HG03108 (cell line): ENCODE results near the gene ZNF837.
A peak's percentile ranks its signal among the peaks of the same experiment; 100 is the strongest.

Source experiments
- ATAC-seq: cut with Tn5 transposase; IDR thresholded peaks from one replicate; pipeline ENCODE4 v1.9.1; 2021; ENCODE audit warnings: moderate library complexity; ENCODE audit not compliant: unreplicated experiment

Gene ZNF837

DNA sequence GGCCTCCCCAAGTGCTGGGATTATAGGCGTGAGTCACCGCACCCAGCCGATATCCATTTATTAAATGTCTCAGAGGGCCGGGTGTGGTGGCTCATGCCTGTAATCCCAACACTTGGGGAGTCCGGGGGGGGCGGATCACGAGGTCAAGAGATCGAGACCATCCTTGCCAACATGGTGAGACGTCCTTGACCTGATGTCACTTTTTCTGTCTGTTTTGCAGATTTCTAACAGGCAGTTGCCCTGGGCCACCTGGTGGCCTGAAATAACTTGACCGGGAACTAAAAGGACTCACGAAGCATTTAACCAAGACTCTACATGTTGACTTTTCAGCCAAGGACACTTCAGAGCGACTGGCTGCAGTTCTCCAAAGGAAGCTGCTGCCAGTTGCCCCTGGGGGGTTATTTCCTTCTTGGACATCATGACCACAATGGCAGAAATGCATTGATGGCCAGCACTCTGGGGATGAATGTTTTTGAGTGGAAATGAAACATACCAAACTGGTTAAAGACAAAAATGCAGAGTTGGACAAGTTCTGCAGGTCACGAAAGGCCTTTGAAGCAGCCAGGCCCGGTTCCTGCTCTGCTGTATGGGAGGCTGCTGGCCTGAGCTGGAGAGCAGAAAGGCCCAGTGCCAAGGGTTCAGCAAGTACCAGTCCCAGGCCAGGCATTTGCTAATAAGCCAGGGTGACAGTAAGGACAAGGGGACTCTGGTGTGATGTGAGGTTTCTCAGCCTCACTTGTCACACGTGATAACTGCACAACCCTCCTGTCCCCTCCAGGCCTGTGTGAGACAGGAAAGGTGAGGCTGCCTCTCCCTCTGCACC, 8.3 kb downstream of the ZNF837 start:
- ATAC-seq, result no peak

DNA sequence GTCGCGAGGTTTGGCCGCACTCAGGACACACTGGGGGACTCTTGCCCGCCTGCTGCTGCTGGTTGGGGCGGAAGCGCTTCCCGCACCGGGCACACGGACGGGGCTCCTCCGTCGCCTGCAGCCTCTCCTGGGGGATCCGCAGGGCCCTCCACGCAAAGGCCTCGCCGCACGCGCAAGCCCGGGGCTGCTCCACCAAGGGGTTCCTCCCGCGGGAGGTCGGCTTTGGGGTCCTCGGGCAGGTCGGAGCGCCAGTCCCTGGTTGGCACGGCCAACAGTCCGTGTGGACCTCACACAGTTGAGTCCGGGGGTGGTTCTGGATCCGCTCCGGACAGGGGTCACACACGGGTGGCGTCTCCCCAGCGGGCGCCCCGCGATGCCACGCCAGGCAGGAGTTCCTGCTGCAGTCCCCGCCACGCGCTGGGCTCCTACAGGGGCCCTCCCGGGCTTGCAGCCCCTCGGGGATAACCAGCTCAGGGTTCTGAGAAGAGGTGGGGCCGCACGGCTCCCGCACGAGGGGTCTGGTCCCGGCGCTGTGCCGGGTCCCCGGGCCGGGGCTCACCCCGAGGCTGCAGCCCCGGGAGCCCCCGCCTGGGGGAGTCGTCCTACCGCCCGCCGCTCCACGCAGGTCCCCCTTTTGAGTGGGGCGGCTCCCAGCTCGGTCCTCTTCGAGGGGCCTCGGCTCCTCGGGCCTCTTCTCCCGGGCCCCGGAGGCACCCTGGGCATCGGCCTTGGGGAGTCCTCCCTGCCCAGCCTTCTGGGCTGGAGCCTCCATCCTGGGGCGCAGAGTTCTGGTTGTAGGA, 12.1 kb downstream of the ZNF837 start:
- no peak for ATAC-seq

DNA sequence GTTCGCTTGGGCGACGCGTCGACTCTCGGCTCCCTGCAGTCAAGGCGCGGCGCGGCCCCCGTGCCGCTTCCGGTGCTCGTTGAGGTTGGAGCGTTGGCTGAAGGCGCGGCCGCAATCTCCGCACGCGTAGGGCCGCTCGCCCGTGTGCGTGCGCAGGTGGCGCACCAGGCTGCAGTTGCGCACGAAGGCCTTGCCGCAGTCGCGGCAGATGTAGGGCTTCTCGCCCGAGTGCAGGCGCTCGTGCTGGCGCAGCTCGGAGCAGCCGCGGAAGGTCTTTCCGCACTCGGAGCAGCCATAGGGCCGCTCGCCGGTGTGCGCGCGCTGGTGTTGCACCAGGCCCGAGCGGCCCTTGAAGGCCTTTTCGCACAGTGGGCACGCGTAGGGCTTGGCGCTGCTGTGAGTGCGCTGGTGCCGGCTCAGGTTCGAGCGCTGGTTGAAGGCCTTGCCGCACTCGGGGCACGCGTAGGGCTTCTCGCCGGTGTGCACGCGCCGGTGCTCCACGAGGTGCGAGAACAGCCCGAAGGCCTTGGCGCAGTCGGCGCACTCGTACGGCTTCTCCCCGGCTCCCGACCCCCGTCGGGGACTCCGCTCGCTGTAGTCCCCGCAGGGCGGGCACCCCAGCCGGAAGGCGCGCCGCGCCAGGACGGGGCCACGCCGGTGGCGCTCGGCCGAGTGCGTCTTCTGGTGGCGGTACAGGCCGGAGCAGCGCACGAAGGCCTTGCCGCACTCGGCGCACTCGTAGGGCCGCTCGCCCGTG, 13.0 kb downstream of the ZNF837 start:
- no peak for ATAC-seq

DNA sequence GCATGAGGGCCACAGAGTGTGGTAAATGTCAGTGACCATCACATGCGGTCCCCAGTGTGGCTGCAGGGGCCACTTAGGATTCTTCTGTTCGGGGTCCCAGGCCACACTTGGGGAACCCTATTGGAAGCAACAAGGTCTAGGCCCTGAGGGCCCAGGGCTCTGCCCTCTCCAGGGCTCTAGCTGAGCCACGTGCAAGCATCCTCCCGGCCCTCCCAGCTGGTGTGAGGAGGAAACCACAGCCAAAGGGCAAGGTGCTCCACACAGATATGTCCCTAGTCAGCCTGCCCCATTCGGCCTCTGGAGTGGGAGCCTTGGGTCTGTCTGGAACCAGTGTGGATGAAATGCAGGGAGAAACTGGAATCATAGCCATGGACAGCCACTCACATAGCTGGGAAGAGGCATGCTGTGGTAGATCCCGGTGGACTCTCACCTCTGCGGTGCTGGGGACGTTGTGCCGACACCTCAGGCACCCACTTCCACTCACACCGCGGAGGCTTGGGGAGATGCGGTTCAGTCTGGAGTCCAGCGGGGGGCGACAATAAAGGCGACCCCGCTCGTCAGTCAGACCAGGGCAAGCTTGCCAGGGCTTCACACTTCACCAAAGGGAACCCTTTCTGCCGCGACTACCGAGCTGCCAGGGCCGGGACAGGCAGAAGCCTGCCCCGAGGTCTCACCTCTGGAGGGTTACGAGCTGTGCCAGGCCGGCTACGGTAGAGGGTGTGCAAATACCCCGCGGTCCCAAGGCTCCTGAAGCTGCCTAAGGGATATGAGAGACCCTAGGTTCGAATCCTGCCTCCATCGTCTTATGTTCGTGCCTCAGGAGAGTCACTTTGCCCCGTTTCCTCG, 14.0 kb downstream of the ZNF837 start:
- no peak for ATAC-seq

DNA sequence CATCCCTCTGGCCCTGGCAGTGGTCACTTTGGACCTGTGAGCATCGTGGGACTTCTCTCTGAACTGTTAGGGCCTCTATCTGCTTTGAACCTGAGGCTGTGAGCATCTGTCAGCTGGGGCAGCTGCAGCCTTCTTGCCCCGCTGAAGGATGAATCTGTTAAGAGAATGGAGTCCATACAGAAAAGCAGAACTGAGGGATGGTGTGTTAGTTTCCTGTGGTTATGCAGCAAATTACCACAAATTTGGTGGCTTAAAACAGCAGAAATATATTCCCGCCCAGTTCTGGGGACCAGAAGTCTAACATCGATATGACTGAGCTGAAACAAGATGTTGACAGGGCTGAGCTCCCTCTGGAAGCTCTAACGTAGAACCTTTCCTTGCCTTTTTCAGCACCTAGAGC, 16.7 kb downstream of the ZNF837 start:
- no peak for ATAC-seq

DNA sequence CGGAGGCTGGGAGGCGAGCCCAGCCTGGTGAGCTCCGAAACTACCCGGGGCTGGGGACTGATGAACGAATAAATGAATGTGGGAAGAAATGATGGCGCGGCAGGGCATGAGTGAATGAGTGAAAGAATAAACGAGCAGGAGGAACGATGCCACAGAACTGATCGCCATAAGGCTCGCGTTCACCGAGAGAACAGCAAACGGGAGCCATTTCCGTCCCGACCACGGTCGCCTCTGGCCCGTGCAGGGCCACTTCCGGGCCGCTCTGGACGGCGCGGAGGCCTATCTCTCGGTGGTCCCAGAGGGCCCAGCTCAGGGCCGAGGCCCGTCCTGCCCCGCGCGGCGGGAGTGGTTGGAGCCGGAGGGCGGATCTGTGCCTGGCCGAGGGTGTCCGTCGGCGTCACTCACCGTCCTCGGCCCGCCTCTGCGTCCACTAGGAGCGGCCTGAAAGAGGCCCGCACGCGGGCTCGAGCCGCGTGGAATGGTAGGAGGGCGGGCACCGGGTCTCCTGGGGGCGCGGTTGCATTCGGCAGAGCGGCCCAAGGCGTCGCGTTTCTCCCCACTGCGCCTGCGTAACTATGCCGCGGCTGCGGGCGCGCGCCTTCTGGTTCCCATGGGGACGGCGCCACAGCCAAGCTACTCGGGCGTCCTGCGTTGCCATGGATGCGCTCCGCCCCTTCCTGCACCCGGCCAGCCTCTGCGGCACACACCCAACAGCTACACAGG, 18.4 kb downstream of the ZNF837 start, which contains the start of gene ZNF497:
ZNF497 (minus strand) TSS at position 480 of the 723 bp plus-strand sequence. CDS start 5,116 bp downstream, outside the sequence.
- peak; percentile 85 for ATAC-seq

DNA sequence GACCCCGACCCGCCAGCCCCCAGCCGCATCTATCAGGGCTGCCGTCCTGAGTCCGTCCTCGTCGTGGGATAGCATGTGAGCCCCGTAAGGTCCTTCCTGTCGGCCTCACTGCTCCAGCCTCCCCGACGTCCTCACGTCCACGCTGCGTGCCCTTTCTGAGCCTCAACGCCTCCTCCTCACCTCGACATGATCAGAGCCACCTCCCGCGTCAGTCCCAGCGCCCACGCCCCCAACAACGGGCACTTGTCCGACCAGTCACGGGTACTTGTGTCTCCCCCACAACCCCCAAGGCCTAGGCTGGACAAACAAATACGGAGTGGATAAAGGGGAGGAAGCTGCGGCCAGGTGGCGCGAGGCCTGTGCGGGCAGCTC, 18.9 kb downstream of the ZNF837 start:
- peak; percentile 7 for ATAC-seq

DNA sequence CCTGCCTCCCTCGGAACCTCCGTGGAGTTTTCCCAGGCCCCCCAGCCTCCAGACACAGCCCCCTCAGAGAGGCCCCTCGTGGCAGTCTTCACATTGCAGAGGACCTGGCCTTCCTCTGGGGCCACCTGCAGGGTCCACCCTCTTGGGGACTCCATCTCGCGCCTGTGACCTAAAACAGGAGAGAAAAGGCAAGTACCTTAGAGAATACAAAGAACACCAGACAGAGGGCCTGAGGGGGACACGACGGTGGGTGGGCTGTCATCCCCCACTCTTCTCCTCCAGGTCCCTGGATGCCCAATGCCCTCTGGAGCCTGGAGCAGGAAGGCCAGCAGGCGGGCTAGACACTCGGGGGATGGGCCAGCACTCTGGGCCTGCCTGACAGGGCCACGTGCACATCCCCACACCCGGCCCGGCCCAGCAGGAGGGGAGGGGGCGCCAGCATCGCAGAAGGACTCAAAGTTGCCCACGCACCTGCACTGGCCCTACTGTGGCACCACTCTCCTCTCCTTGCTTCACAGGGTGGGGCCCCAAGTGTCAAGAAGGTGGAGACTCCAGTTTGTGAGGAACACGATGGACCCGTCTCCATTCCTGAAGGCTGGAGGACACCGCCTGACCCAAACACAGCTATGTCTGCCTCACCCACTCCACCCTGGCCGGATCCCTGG, 23.2 kb downstream of the ZNF837 start:
- no peak for ATAC-seq

DNA sequence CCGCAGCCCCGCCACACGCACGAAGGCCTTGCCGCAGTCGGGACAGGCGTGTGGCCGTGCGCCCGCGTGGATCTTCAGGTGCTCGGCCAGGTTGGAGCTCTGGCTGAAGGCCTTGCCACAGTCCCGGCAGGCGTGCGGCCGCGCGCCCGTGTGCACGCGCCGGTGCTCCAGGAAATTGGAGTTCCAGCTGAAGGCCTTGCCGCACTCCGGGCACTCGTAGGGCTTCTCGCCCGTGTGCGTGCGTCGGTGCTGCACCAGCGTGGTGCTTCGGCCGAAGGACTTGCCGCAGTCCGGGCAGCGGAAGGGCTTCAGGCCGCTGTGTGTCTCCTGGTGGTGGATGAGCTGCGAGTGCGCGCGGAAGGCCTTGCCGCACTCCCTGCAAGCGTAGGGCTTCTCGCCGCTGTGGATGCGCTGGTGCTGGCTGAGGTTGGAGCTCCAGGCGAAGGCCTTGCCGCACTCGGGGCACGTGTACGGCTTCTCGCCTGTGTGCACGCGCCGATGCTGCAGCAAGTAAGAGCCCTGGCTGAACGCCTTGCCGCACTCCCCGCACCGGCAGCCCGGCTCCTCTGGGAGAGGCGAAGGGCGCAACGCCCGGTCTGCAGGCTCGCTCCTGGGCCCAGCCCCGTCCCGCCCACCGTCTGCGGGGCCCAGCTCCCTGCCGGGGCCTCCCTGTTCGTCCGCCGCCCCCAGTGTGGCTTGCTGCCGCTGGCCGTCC, 23.9 kb downstream of the ZNF837 start:
- ATAC-seq, result no peak

DNA sequence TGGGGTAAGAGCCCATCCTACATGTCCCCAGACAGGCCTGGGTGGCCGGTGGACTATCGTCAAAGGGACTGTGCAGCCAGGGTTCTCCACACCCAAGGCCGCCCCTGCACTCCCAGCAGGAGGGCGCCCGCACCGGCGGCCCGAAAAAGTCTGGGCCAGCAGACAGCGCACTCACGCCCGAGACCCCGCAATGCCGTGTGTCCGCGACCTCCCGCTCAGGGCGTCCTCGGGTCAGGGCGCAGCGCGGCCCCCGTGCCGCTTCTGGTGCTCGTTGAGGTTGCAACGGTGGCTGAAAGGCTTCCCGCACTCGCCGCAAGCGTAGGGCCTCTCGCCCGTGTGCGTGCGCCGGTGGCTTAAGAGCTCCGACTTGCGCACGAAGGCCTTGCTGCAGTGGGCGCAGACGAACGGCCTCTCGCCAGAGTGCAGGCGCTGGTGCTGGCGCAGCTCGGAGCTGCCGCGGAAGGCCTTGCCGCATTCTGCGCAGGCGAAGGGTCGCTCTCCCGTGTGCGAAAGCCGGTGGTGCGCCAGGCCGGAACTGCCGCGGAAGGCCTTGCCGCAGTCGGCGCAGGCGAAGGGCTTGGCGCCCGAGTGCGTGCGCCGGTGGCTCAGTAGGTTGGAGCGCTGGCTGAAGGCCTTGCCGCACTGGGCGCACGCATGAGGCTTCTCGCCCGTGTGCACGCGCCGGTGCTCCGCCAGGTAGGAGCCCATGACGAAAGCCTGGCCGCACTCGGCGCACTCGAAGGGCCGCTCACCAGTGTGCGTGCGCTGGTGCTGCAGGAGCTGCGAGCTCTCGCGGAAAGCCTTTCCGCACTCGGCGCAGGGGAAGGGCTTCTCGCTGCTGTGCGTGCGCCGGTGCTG, 24.7 kb downstream of the ZNF837 start:
- no peak for ATAC-seq

DNA sequence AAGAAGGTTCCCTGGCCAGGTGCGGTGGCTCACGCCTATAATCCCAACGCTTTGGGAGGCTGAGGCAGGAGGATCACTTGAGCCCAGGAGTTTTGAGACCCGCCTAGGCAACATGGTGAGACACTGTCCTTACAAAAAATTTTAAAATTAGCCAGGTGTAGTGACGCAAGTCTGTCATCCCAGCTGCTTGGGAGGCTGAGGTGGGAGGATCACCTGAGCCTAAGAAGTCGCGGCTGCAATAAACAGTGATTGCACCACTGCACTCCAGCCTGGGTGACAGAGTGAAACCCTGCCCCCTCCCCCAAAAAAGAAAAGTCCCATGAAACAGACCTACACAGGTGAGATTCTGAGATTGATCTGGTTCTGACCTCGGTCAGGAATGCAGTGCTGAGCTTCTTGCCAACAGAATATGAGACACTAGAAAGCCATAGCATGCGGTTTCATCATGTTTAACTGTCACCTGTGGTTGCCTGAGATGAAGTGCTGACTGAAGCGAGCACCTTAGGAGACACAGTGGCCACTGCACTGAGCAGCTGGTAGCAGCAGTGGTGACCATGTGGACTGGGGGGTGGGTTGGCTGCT, 25.5 kb downstream of the ZNF837 start:
- ATAC-seq, result no peak

DNA sequence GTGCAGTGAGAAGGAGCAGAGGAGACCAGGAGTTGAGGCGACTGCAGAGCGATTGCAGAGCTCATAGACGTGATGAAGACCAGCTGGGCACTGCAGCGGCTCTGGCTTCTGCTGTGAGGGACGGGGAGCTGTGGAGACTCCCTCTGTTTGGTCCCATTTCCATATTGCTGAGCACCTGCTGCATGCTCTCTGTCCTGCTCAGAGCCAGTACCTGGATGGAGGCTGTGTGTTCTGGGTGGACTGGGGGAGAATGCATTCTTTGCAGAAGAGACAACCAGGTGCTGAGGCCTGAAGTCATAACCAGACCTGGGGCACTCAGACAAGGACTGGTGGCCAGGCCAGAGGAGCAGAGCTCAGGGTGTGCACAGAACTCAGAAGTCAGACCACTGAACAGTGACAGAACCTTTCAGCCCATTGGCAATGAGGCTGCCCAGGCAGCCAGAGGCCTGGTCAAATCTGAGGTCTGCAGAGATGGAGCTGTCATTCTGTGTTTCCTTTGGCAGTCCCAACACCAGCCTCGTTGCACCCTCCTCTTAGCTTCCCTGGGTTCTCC, 26.3 kb downstream of the ZNF837 start:
- ATAC-seq, result no peak

DNA sequence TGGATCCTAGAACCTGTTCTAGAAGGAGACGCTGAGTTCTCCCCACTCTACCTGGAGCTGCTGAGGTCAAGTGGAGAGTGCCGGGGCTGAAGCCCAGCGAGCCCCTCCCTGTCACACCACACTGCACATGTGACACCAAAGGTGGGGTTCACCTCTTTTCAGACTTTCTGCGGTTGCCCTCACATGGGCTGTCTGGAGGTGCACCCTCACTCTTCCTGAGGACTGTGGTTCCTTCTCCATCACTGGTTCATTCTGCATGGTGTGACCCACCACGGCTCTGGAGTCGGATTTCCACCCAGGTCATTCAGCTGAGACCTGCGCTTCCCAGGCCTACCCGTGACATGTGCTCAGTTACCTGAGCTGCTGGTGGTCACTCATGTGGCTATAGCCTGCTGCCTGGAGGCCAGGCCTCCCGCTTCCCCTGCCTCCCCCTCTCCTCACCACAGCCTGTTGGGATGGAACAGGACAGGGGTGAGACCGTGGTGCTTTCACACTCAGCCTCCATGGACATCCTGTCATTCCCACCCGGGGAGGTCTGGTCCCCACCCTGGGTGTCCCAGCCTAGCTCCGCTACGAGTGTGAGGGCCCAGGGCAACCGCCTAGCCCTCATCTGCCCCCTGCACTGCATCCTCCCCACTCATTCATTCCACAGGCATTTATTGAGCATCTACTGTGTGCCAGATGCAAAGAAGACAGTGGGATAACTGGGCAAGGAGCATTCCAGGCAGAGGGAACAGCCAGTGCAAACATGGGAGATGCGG, 26.9 kb downstream of the ZNF837 start:
- ATAC-seq, result no peak

DNA sequence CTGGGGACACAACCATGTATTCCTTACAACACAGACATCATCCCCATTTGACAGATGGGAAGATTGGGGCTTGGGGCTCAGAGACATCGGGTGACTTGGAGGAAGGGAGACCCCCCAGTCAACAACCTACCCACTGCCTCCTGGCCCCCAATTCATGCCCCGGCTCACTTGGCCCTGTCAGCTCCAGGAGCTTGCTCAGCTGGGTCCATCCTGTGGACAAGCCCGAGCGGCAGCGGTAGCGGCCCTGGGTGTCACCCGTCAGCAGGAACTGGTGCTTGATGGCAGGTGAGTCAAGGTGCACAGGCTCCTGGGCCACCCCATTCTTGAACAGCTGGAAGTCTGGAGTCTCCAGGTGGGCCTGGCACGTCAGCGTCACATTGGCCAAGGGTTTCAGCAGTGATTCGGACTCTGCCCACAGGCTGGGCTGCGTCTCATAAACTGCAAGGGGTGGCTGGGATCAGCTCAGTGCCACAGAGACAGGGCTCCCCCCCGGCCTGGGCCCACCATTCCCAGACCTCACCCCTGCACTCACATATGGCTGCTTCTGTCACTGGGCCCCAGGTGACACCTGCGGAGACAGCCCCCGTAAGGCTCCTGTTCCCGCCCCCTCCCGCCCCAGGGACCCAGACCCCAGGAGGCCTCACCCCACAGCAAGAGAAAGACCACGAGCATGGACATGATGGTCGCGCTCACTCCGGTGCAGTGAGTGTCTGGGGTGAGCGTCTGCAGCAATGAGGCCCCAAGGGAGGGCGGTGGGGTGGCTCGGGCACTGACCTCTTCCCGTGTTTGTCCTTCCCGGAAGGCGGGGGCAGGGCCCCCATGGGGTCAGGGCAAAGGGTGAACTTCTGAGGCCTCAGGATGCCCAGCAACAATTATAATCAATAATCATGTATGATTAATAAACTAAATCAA, 27.8 kb downstream of the ZNF837 start, which contains the start of gene A1BG:
A1BG (minus strand) TSS at position 733 of the 912 bp plus-strand sequence; CDS start at position 678, 55 bp downstream.
- ATAC-seq, result no peak
